ENCODE data around the gene PDE1A.

DNA sequence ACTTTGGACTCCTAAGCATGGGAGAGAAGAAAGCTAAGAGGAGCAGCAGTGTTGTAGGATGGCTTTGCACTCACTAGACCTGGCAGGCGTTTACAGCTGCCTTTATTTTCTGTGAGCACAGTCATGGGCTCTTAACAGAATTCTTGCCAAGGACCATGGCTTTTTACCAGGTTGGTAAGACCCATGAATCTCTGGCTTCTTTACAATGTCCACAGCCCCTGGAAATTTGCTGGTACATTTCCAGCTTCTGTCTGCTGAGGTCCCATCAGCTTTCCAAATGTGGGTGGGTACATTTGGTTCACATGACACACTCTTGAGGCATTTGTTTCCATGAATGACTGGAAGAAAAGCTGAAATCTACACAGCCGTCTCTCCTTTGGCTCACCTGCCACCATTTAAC, 278.5 kb downstream of the PDE1A start:
- TF ChIP-seq, protein P1, sequence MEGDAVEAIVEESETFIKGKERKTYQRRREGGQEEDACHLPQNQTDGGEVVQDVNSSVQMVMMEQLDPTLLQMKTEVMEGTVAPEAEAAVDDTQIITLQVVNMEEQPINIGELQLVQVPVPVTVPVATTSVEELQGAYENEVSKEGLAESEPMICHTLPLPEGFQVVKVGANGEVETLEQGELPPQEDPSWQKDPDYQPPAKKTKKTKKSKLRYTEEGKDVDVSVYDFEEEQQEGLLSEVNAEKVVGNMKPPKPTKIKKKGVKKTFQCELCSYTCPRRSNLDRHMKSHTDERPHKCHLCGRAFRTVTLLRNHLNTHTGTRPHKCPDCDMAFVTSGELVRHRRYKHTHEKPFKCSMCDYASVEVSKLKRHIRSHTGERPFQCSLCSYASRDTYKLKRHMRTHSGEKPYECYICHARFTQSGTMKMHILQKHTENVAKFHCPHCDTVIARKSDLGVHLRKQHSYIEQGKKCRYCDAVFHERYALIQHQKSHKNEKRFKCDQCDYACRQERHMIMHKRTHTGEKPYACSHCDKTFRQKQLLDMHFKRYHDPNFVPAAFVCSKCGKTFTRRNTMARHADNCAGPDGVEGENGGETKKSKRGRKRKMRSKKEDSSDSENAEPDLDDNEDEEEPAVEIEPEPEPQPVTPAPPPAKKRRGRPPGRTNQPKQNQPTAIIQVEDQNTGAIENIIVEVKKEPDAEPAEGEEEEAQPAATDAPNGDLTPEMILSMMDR (conservative IDR thresholded peaks at IDR 0.05): no peak
- no peak for TF ChIP-seq EZH2 (IDR thresholded peaks at IDR 0.05; ENCODE audit: low read depth)
